Ishikawa (cell line): ENCODE measurements around the gene CCDC187.

Experiments
- CEBPB ChIP-seq: IDR thresholded peaks from 2 replicates; pipeline ENCODE4 v1.6.1; 2012
- CREB1 ChIP-seq: IDR thresholded peaks from 2 replicates; pipeline ENCODE4 v1.6.1; 2012; ENCODE audit warnings: low read depth
- EGR1 ChIP-seq: IDR thresholded peaks from 2 replicates; pipeline ENCODE4 v1.6.1; 2012
- EP300 ChIP-seq: IDR thresholded peaks from 2 replicates; pipeline ENCODE4 v1.6.1; 2012; ENCODE audit warnings: borderline replicate concordance
- FOXM1 ChIP-seq: IDR thresholded peaks from 2 replicates; pipeline ENCODE4 v1.6.1; 2012; ENCODE audit warnings: low read depth, borderline replicate concordance
- MAX ChIP-seq: IDR thresholded peaks from 2 replicates; pipeline ENCODE4 v1.6.1; 2012
- NFIC ChIP-seq: IDR thresholded peaks from 2 replicates; pipeline ENCODE4 v1.6.1; 2012
- RAD21 ChIP-seq: IDR thresholded peaks from 2 replicates; pipeline ENCODE4 v1.6.1; 2012; ENCODE audit warnings: low read depth
- REST ChIP-seq: IDR thresholded peaks from 2 replicates; pipeline ENCODE4 v1.6.1; 2012; ENCODE audit warnings: low read depth, mild to moderate bottlenecking
- TAF1 ChIP-seq: IDR thresholded peaks from 2 replicates; pipeline ENCODE4 v1.6.1; 2012; ENCODE audit warnings: low read depth, mild to moderate bottlenecking
- TCF12 ChIP-seq: IDR thresholded peaks from 2 replicates; pipeline ENCODE4 v1.6.1; 2012; ENCODE audit warnings: low read depth
- TEAD4 ChIP-seq: IDR thresholded peaks from 2 replicates; pipeline ENCODE4 v1.6.1; 2012
- USF1 ChIP-seq: IDR thresholded peaks from 2 replicates; pipeline ENCODE4 v1.6.1; 2012
- YY1 ChIP-seq: IDR thresholded peaks from 2 replicates; pipeline ENCODE4 v1.6.1; 2012; ENCODE audit warnings: low read depth
- ZBTB7A ChIP-seq: IDR thresholded peaks from 2 replicates; pipeline ENCODE4 v1.6.1; 2012; ENCODE audit warnings: low read depth

Gene CCDC187

GRCh38 chr9:136257381-136258298 lies 46.3 kb downstream of the CCDC187 start:
- TF ChIP-seq CEBPB = no peak
- no peak for TF ChIP-seq NFIC
- no peak for TF ChIP-seq EGR1
- TF ChIP-seq TCF12 = no peak
- no peak for TF ChIP-seq EP300
- no peak for TF ChIP-seq FOXM1
- no peak for TF ChIP-seq YY1
- no peak for TF ChIP-seq MAX
- TF ChIP-seq CREB1 = no peak
- TF ChIP-seq TEAD4 = no peak

GRCh38 chr9:136255896-136256890 lies 47.7 kb downstream of the CCDC187 start:
- no peak for TF ChIP-seq EGR1
- no peak for TF ChIP-seq TEAD4

GRCh38 chr9:136255166-136255538 lies 48.7 kb downstream of the CCDC187 start:
- TF ChIP-seq TCF12 (no peak), MAX (peak; percentile 24; the same call in 1 of the 2 replicates), EGR1 (peak; percentile 77)

- TF ChIP-seq RAD21 (no peak), TEAD4 (no peak), TAF1 (no peak), TCF12 (no peak), EP300 (no peak), YY1 (no peak), CEBPB (no peak), EGR1 (no peak), USF1 (no peak), ZBTB7A (no peak), FOXM1 (no peak), REST (no peak), CREB1 (no peak), NFIC (no peak), MAX (no peak)
Observed at GRCh38 chr9:136254381-136255165, 49.3 kb downstream of the CCDC187 start.

- no peak for TF ChIP-seq ZBTB7A
- TF ChIP-seq CEBPB = no peak
- TF ChIP-seq RAD21 = no peak
- no peak for TF ChIP-seq CREB1
- TF ChIP-seq FOXM1 = no peak
- no peak for TF ChIP-seq TEAD4
- TF ChIP-seq NFIC = no peak
- TF ChIP-seq YY1 = no peak
- no peak for TF ChIP-seq EGR1
- no peak for TF ChIP-seq TAF1
- no peak for TF ChIP-seq TCF12
- no peak for TF ChIP-seq REST
- TF ChIP-seq EP300 = no peak
- TF ChIP-seq USF1 = no peak
- TF ChIP-seq MAX = no peak
Observed at GRCh38 chr9:136253246-136254130, 50.4 kb downstream of the CCDC187 start.
